NCI-H2171 (cell line): ENCODE results near the gene HBE1.
"Not testable (repeated sequence)": the region's sequence is repeated elsewhere in the genome, so short reads cannot be mapped to it uniquely, and the experiment has no call there.

Experiments
- DNase-seq: peaks from one replicate; lab custom pipeline; 2025; lab: John Stamatoyannopoulos, UW

Gene HBE1

DNA sequence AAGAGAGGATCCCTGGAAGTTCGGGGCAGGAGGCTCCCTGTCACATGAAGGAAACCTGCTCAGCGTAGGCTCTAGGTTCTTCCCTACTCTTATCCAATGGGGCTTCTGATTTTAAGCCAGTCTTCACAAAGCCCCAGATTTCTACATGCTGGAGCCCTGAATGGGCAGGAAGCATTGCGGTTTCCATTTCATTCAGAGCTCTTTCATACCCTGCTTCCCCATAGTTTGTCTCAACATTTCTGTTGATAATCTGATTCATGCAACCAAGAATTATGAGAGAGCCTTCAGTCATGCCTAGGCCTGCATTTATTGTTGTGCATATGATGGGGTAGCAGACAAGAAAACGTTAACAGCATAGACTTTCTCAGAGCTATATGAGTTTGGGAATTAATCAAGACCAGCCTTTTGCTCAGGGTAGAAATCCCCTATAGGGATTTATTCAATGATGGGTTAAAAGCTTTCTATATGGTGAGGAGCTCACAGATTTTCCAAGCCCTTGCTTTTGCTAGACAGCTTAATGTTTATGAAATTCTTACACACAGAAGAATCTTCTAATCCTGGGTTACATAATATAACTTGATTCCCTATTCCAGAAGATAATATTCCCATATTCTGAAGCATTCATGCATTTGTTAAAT, 16.1 kb upstream of the HBE1 start:
- no peak for DNase-seq

DNA sequence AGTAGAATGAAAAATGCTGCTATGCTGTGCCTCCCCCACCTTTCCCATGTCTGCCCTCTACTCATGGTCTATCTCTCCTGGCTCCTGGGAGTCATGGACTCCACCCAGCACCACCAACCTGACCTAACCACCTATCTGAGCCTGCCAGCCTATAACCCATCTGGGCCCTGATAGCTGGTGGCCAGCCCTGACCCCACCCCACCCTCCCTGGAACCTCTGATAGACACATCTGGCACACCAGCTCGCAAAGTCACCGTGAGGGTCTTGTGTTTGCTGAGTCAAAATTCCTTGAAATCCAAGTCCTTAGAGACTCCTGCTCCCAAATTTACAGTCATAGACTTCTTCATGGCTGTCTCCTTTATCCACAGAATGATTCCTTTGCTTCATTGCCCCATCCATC, 14.9 kb upstream of the HBE1 start:
- DNase-seq, result no peak

DNA sequence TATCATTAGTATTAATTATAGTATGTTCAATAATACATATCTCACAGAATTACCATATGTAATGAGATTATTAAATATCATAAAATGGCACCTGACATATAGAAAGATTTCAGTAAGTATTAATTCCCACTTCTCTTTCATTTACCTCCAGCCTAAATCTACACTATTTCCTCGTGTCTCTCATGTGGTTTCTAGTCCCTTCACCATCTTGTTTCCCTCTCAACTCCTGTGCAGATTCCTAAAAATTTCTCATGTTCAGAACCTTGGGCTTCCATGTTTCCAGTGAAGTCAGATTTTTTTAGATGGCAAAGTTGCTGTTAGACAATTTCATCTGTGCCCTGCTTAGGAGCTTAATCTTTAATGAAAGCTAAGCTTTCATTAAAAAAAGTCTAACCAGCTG, 14.1 kb upstream of the HBE1 start:
- DNase-seq, result no peak

DNA sequence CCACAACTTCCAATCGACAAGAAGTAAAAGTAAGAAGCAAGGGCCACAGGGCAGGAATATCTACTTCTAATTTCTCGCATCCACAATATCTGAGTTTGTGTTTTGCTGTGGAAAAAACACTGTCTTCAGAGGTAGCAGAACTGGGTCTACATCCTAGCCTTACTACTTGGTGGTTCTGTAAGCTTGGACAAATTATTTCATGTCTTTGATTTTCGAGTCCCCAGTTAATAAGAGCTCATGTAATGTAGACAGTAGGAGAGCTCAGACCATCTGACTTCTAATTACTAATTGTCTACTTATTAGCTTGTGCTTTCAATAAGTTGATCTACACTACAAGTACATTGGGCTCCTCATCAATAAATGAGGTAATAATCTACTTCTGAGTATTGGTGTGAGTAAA, 13.3 kb upstream of the HBE1 start:
- DNase-seq, result no peak

DNA sequence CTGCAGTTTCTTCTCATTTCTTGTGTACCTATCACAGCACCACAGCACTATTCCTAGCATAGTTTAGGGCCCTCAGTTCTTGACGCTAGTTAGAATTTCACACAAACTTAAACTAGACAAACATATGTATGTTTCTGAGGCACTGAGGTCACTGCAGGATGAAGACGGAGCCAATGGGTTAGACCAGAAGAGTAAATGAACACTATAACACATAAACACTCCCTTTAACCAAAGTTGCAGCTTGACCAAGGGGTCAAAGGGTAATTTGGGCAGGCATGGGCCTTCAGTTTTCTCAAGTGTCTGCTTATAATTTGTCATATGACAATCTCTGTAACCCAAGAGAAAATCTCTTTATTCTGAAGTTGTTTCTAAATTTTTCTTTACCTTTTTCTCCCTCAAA, 12.9 kb upstream of the HBE1 start:
- no peak for DNase-seq

DNA sequence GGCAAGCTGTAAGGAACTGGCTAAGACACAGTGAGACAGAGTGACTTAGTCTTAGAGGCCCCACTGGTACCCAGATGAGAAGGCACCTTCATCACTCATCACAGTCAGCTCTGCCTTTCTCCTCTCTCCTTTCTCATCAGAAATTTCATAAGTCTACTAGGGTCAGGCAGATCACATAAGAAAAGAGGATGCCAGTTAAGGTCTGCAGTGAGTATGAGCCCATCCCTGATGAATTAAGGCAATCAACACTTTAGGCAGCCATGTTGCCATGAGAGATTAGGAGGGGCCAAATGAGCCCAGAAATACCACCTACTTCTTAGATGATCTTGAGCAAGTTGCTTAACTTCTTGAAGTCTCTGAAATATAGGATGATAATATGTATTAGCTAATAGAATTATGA, 11.9 kb upstream of the HBE1 start:
- no peak for DNase-seq

DNA sequence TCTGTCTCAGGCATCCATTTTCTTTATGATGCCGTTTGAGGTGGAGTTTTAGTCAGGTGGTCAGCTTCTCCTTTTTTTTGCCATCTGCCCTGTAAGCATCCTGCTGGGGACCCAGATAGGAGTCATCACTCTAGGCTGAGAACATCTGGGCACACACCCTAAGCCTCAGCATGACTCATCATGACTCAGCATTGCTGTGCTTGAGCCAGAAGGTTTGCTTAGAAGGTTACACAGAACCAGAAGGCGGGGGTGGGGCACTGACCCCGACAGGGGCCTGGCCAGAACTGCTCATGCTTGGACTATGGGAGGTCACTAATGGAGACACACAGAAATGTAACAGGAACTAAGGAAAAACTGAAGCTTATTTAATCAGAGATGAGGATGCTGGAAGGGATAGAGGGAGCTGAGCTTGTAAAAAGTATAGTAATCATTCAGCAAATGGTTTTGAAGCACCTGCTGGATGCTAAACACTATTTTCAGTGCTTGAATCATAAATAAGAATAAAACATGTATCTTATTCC, 10.9 kb upstream of the HBE1 start:
- DNase-seq, result no peak

DNA sequence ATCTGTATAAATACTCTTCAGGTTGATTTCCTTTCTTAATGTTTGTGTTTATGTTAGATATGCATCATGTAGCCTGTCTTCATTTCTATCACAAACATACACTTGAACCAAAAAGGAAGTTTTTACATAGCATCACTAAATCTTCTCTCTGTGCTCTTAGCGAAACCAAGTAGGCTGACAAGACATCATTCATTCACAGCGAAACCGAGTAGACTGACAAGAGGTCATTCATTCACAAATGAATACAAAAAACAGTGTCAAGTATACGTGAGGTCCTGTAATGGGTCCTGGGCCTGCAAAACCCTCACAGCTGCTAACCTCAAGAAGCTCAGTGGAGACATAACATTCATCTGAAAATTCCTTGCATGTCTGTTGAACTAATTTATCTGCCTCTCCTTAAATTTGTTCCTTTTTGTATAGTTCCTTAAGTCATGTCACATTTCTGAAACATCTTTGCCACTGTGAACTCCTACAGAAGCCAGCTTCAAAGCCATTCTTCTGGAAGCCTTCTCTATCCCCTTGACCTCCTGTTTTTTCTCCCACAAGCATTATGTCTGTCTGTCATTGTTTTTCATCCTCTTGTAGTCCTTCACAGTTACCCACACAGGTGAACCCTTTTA, 9.8 kb upstream of the HBE1 start:
- no peak for DNase-seq

DNA sequence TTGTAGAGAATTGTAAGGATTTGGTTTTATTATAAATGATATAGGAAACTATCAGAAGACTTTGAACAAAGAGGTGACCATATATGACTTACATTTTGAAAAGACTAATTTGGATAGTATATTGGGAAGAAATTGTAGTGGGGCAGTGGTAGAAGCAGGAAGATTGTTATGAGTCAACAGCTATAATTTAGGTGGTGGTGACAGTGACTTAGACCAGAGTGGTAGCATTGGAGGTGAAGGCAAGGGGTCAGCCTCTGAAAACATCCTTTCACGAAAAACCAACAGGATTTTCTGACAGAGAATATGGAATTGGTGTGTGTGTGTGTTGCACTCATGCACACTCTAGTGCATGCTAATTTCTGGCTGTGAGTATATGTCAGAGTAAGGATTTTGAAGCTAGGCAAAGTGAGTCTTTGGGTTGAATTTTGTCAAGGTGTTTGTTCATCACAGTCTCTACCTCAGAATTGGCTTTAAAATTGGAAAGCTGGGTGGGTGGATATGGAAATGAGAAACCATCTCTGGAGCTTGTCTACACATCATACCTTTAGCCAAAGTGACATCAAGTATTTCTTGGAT, 8.2 kb upstream of the HBE1 start:
- DNase-seq, result no peak

DNA sequence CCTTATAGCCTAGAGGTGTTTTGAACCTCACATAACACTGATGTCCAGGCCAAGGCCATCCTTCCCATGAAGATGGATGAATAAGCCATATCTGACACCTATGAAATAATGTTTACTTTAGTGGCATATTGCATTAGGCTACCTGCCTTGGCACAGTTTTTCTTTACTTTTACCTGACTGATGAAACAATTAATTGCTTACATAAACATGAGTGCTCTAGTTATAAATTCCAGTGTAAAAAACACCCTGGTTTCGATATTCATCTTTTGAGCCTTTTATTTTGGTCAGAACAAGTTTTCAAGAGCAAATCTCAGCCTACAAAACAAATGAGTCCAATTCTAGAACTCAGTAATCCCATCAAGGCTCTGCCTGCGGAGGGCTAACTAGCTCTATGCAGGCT, 7.0 kb upstream of the HBE1 start:
- no peak for DNase-seq

DNA sequence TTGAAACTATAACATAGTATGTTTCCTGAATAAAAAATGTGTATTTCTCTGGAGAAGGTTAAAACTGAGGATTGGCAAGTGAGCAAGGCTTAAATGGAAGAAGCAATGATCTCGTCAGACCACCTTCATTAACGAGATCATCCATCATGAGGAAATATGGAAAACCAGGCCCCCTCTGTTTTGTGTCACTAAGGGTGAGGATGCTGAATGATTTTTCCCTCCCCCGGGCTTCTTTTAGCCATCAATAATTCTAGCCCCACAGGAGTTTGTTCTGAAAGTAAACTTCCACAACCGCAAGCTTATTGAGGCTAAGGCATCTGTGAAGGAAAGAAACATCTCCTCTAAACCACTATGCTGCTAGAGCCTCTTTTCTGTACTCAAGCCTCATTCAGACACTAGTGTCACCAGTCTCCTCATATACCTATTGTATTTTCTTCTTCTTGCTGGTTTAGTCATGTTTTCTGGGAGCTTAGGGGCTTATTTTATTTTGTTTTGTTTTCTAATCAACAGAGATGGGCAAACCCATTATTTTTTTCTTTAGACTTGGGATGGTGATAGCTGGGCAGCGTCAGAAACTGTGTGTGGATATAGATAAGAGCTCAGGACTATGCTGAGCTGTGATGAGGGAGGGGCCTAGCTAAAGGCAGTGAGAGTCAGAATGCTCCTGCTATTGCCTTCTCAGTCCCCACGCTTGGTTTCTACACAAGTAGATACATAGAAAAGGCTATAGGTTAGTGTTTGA, 5.8 kb upstream of the HBE1 start:
- DNase-seq, result no peak

DNA sequence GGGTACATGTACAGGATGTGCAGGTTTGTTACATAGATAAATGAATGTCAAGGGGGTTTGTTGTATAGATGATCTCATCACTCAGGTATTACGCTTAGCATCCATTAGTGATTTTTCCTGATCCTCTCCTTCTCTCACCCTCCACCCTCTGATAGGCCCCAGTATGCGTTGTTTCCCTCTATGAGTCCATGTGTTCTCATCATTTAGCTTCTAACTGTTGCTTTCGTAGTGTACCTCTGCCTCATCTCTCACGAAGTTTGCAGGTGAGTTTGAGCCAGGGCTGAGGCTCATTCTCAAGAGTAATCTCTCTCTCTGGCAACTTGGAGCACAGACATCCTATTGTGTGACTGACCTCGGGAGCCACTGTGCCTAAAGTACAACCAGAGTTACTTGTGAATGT, 4.7 kb upstream of the HBE1 start:
- no peak for DNase-seq

DNA sequence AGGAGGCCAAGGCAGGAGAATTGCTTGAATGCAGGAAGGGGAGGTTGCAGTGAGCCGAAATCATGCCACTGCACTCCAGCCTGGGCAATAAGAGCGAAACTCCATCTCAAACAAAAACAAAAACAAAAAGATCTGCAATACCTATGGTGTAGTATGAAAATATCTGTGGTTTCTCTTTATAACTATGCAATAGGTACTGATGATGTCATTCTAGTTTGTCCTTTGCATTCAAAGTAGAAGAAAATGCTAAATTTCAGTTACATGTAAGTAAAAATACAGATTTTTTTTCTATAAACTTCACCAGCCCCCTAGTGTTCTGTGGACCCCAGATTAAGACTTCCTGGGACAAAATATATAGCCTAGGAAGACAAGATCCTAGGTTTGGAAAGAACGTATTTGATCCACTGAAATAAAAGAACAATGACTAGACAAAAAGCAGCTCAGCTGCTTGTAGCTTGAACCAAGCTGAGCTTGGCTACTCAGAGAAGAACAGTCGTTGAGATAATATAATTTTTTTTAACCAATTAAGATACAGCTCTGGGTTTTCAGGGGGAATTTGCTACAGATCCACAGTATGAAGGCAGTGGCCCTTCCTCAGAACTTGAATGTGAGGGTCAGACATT, 2.8 kb upstream of the HBE1 start:
- DNase-seq, result no peak

DNA sequence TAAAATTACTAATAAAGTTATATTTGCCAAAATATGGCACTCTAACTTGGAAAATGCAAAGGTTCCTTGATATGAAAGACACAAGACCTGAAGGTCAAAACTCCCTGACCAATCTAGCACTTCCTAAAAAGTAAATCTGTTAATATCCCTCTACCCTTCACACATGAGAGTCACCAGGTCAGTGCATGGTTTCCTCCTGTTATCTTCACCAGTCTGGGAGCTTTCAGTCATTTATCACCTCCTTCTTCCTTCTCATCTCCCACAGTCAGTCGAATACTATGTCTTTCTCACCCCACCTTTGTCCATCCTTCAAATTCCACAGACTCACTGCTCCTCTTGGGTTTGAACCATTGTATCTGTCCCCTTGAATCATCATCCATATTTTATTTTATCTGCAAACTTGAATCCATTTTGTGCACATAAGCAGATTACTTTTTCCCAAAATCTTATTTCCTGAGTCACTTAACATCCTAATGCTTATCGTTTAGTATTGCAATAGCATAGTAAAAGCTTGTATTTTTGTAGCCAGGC, 2.6 kb downstream of the HBE1 start:
- no peak for DNase-seq

DNA sequence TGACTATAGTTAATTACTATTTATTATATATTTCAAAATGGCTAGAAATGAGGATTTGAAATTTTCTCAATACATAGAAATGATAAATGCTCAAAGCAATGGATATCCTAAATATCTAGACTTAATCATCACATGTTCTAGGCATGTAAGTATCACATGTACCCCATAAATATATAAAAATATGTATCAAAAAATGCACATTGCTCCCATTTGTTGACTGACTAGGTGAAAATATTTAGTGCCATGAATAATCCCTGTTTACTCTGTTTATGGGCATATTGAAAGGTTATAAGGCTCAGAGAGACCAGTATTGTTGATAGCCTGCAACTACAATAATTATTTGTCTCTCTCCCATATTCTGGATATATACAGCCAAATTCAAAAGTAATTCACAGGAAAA, 3.1 kb downstream of the HBE1 start:
- DNase-seq, result no peak

DNA sequence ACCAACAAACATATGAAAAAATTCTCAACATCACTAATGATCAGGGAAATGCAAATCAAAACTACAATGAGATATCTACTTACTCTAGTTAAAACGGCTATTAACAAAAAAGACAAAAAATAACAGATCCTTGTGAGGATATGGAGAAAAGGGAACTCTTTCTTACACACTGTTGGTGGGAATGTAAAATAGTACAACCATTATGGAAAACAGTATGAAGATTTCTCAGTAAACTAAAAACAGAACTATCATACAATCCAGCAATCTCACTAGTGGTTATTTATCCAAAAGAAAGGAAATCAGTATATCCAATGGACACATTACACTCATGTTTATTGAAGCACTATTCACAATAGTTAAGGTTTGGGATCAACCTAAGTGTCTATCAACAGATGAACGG, 3.9 kb downstream of the HBE1 start:
- DNase-seq, result no peak

DNA sequence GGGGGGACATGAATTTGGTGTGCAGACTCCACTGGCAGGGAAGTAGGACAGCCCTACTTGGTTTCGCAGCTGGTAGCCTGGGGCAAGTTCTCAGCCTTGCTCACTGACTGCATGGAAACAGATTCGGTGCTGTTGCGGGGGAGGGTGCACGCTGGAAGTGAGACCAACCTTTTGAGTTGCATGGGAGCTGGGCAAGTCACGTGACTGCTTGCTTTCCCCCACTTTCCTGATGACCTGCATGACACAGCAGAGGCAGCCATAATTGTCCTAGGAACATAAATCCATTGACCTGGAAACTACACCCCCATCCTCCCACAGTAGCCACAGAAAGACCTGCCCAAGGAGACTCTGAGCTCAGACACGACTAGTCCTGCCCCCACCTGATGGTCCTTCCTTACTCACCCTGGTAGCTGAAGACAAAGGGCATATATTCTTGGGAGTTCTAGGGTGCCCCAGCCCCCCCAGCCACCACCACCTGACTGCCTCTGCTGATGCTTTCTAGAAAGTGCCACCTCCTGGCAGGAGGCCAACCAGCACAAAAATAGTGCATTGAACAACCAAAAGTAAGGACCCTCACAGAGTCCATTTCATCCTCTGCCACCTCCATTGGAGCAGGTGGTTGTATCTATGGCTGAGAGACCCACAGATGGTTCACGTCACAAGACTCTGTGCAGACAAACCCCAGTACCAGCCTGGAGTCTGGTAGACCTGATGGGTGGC, 11.0 kb downstream of the HBE1 start:
- DNase-seq, result no peak

DNA sequence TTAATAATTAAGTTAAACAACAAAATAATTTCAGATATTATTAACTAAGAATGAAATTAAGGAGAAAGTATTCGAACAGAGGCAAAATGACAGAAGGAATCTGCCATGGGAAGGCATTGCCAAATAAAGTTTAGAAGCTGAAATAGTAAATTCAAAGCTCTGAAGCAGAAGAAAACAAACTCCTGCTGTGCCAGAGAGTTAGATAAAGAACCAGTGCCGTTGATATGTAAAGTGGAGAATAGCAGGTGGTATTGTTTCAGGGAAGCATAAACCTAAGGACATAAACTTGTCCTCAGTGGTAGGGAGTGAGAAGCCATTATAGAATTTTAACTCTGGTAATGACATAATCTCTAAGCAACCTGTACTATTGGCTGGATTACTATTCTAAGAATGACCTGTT, 12.4 kb downstream of the HBE1 start:
- no peak for DNase-seq

DNA sequence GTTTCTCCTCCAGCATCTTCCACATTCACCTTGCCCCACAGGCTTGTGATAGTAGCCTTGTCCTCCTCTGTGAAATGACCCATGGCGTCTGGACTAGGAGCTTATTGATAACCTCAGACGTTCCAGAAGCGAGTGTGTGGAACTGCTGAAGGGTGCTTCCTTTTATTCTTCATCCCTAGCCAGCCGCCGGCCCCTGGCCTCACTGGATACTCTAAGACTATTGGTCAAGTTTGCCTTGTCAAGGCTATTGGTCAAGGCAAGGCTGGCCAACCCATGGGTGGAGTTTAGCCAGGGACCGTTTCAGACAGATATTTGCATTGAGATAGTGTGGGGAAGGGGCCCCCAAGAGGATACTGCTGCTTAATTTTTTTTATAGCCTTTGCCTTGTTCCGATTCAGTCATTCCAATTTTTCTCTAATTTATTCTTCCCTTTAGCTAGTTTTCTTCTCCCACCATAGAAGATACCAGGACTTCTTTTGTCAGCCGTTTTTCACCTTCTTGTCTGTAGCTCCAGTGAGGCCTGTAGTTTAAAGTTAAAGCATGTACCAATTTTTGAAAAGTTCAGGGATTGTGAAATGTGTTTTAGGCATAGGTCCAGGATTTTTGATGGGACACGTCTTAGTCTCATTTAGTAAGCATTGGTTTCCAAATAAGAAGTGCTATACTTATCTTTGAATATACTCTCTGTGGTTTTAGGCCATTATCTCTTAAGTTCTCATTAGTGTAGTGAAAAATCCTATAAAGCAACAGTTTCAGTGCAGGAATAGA, 14.9 kb downstream of the HBE1 start, which contains the start of gene HBG2:
Gene HBG2 (minus strand): TSS at position 136 of the 768 bp plus-strand sequence. CDS start 53 bp downstream, at position 83.
- not testable (repeated sequence) for DNase-seq

DNA sequence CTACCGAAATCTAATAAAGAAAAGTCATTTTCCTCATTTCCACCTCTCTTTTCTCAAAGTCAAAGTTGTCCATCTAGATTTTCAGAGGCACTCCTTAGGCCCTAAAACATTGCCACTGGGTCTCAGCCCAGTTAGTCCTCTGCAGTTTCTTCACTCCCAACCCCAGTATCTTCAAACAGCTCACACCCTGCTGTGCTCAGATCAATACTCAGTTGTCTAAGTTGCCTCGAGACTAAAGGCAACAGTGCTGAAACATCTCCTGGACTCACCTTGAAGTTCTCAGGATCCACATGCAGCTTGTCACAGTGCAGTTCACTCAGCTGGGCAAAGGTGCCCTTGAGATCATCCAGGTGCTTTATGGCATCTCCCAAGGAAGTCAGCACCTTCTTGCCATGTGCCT, 15.7 kb downstream of the HBE1 start:
- DNase-seq, result not testable (repeated sequence)

DNA sequence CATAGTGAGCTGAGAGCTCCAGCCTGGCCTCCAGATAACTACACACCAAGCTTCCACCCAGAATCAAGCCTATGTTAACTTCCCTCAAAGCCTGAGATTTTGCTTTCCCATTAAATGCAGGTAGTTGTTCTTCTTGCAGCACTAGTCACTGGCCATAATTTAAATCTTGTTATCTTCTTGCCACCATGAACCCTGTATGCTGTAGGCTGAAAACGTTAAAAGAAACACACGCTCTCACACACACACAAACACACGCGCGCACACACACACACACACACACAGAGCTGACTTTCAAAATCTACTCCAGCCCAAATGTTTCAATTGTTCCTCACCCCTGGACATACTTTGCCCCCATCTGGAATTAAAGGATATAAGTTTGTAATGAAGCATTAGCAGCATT, 16.3 kb downstream of the HBE1 start:
- DNase-seq, result not testable (repeated sequence)
